Measurements from ENCODE around the gene RUVBL1. TPM values are rescaled to one million over a fixed set of nuclear protein-coding genes. Genes with fewer than 3 reads are reported as not detected.

The RUVBL1 gene
- total RNA-seq, 4 donors from 2014 or later, result 9.7 to 38.4 (median 16.6) TPM

DNA sequence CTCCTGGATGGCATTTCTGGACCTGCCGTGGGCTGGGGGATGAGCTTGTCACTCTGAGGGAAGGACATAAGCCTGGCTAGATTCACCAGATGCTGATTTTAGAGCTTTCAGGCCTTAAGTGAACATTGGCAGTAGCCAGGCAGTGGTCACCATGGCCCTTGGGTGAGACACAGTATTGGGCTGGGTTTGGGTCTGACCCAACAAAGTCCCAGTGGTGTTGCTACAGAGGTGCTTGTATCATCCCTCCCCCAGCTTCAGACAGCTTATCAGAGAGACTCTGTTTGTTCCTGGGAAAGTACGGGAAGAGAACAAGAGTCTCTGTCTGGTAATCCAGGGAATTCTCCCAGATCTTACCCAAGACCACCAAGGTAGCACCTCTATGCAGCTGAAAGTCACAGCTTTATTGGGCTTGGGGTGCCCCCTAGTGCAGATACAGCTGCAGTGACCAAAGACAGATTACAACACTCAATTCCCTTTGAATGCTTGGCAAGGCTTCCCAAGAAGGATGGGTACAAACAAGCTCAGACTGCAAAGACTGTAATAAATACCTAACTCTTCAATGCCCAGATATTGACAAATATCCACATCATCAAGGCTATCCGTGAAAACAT is 9.8 kb upstream of the RUVBL1 start:
- intact Hi-C loops (cut with DNase I; ENCODE audit: low total_unique reads), result no loop called here
- TF ChIP-seq, protein P1, sequence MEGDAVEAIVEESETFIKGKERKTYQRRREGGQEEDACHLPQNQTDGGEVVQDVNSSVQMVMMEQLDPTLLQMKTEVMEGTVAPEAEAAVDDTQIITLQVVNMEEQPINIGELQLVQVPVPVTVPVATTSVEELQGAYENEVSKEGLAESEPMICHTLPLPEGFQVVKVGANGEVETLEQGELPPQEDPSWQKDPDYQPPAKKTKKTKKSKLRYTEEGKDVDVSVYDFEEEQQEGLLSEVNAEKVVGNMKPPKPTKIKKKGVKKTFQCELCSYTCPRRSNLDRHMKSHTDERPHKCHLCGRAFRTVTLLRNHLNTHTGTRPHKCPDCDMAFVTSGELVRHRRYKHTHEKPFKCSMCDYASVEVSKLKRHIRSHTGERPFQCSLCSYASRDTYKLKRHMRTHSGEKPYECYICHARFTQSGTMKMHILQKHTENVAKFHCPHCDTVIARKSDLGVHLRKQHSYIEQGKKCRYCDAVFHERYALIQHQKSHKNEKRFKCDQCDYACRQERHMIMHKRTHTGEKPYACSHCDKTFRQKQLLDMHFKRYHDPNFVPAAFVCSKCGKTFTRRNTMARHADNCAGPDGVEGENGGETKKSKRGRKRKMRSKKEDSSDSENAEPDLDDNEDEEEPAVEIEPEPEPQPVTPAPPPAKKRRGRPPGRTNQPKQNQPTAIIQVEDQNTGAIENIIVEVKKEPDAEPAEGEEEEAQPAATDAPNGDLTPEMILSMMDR (IDR thresholded peaks at IDR 0.05), result peak; percentile 10 to 50 (median 26)
- TF ChIP-seq POLR2A (IDR thresholded peaks at IDR 0.05), result no peak

DNA sequence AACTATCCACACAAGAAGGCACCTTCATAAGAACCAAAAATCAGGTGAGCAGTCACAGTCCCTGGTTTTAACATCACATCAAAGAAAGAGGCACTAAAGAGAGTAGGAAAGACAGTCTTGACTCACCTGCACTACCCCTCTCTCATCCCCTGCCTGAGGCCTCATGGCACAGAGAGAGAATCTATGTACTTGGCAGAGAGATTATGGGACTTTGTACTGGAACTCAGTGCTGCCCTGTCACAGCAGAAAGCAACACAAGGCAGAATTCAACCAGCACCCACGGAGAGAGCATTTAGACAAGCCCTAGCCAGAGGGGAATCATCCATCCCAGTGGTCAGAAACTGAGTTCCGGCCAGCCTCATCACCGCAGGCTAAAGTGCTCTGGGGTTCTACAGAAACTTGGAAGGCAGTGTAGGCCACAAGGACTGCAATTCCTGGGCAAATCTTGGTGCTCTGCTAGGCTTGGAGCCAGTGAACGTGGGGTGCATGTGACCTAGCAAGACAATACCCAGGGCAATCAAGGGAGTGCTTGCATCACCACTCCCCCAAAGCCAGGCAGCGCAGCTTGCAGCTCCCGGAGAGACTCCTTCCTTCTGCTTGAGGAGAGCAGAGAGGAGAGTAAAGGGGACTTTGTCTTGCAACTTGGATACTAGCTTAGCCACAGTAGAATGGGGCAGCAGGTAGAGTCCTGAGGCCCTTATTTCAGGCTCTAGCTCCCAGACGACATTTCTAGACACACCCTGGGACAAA is 8.5 kb upstream of the RUVBL1 start:
- no peak for DNase-seq
- Histone ChIP-seq H3K27ac (no peak overlapping the region), H3K36me3 (no peaks in the 10 kb centered on the region), H3K27me3 (no peaks in the 10 kb centered on the region), H3K4me1 (no peaks in the 10 kb centered on the region), H3K9me3 (no peaks in the 10 kb centered on the region), H3K4me3 (no peak overlapping the region)
- intact Hi-C loops (cut with DNase I; ENCODE audit: low total_unique reads), result no loop called here
- TF ChIP-seq, protein P1 (IDR thresholded peaks at IDR 0.05), result no peak
- no peak for TF ChIP-seq POLR2A (IDR thresholded peaks at IDR 0.05)

More for the DNA sequence above, 9.8 kb upstream of the RUVBL1 start:
- Histone ChIP-seq H3K27ac (no peak overlapping the region), H3K27me3 (no peaks in the 10 kb centered on the region), H3K4me3 (no peak overlapping the region), H3K4me1 (no peaks in the 10 kb centered on the region), H3K36me3 (no peaks in the 10 kb centered on the region), H3K9me3 (no peaks in the 10 kb centered on the region)
- no peak for DNase-seq

DNA sequence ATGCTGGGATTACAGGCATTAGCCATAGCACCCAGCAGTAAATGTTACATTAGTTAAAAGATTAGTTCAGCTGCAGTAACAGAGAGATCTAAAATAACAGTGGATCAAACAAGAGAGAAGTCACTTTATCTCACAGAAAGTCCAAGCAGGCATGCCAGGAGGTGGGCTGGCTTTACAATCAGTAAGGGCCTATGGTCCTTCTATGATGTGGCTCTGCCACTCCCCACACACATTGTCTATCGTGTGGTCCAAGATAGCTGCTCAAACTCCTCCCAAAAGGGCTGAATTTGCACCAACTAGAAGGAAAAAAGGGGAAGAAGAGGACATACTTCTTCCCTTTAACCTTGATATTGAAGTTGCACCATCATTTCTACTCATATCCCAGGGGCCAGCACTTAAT is 4.6 kb upstream of the RUVBL1 start:
- no peak overlapping the region for H3K4me3 ChIP-seq
- no peak for TF ChIP-seq POLR2A (IDR thresholded peaks at IDR 0.05)
- TF ChIP-seq, protein P1 (IDR thresholded peaks at IDR 0.05), result no peak
- H3K27me3 ChIP-seq, result no peaks in the 10 kb centered on the region
- H3K9me3 ChIP-seq, result no peaks in the 10 kb centered on the region
- no peaks in the 10 kb centered on the region for H3K36me3 ChIP-seq
- H3K27ac ChIP-seq, result no peak overlapping the region
- no peaks in the 10 kb centered on the region for H3K4me1 ChIP-seq
- intact Hi-C loops (cut with DNase I; ENCODE audit: low total_unique reads), result no loop called here
- no peak for DNase-seq

DNA sequence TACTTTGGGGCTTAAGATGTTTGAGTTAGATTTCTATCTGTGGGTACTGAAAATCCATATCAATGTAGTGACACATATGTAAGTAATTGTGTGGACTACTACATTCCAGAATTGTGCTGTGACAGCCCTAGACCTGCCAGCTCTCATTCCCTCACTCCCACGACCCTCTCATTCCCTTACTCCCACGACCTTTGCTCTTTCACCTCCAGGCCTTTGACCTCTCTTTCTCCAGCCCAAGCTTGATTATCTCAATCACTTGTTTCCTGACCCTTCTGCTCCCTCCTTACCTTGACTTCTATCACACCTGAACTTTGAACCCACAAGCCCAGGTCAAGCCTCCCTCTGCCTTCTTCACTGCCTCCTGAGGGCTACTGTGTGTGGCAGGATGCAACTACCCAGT is 3.6 kb upstream of the RUVBL1 start:
- TF ChIP-seq, protein P1 (IDR thresholded peaks at IDR 0.05), result no peak
- no peak for TF ChIP-seq POLR2A (IDR thresholded peaks at IDR 0.05)
- H3K27me3 ChIP-seq, result no peaks in the 10 kb centered on the region
- no peak overlapping the region for H3K4me3 ChIP-seq
- H3K27ac ChIP-seq, result no peak overlapping the region
- no peaks in the 10 kb centered on the region for H3K9me3 ChIP-seq
- intact Hi-C loops (cut with DNase I; ENCODE audit: low total_unique reads), result no loop called here
- H3K4me1 ChIP-seq, result peaks cover 0 to 9% of the 10 kb centered on the region in 2 donors
- no peak for DNase-seq
- no peaks in the 10 kb centered on the region for H3K36me3 ChIP-seq

DNA sequence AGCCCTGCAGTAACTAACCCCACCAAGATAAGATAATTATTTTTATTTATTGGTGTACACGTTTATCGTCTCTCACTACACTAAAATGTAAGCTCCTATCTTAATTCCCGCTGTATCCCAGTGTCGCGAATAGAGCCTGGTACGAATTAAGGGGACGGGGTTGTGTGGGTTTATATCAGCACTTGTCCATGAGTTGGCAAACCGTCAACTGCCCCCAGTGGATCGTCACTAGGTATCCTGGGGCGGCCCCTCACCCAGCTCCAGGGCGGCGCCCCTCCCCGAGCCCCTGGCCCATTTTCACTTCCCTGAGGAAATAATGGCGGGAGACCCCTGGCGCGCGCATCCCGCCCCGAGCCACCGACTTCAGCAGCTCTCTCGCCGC is 465 bp downstream of the RUVBL1 start:
- Histone ChIP-seq H3K36me3 (no peaks in the 10 kb centered on the region), H3K4me1 (peaks cover 0 to 10% of the 10 kb centered on the region in 2 donors), H3K27me3 (no peaks in the 10 kb centered on the region), H3K9me3 (no peaks in the 10 kb centered on the region), H3K4me3 (peak overlapping the region; percentile 70 to 81), H3K27ac (peak overlapping the region; percentile 62 to 77)
- TF ChIP-seq POLR2A (IDR thresholded peaks at IDR 0.05), result no peak
- TF ChIP-seq, protein P1 (IDR thresholded peaks at IDR 0.05), result no peak
- DNase-seq, result peak in 1 of 2 donors; percentile 38
- intact Hi-C loops (cut with DNase I; ENCODE audit: low total_unique reads), result no loop called here

All from uterus (tissue), 4 donors.